Upper lobe of left lung (tissue), 6 donors: ENCODE results near the gene UNC80. TPM values are rescaled to one million over a fixed set of nuclear protein-coding genes. Genes with fewer than 3 reads are reported as not detected.

ENCODE experiments used
- ATAC-seq, 2 donors: fragments of 200-7000 bp; cut with Tn5 transposase; one replicate each; pipeline ENCODE4 v1.9.1; 2022; ENCODE audit warnings: mild to moderate bottlenecking in 2 of 2, moderate library complexity in 2 of 2; ENCODE audit not compliant: low FRiP score in 2 of 2
- DNase-seq, 2 donors: peaks; one replicate each; pipeline ENCODE4 v3.0.0-alpha.2; 2019 to 2020
- H3K27ac ChIP-seq, 4 donors: fragments of 200-600 bp; sonication (generic); one replicate each; pipeline ENCODE4 v1.5.1; 2016 to 2019
- H3K27me3 ChIP-seq, 4 donors: fragments of 200-600 bp; sonication (generic); one replicate each; pipeline ENCODE4 v1.5.1; 2017 to 2019
- H3K36me3 ChIP-seq, 4 donors: fragments of 200-600 bp; sonication (generic); one replicate each; pipeline ENCODE4 v1.5.1; 2016 to 2019
- H3K4me1 ChIP-seq, 4 donors: fragments of 200-600 bp; sonication (generic); one replicate each; pipeline ENCODE4 v1.5.1; 2018 to 2019
- H3K4me3 ChIP-seq, 4 donors: fragments of 200-600 bp; sonication (generic); one replicate each; pipeline ENCODE4 v1.5.1; 2017 to 2019; ENCODE audit warnings: mild to moderate bottlenecking in 2 of 4, moderate library complexity in 1 of 4
- H3K9me3 ChIP-seq, 4 donors: fragments of 200-600 bp; sonication (generic); one replicate each; pipeline ENCODE4 v1.5.1; 2018 to 2019
- EP300 ChIP-seq, 4 donors: sonication (generic); formaldehyde crosslinking; IDR thresholded peaks; one replicate each; pipeline ENCODE4 v1.5.1; 2017; ENCODE audit warnings: antibody characterized with exemption in 4 of 4, control low read depth in 2 of 4
- POLR2A ChIP-seq, 4 donors: fragments of 450-650 bp; IDR thresholded peaks; one replicate each; pipeline ENCODE4 v1.5.1; 2016 to 2017; ENCODE audit warnings: antibody characterized with exemption in 4 of 4, mild to moderate bottlenecking in 2 of 4
- POLR2AphosphoS5 ChIP-seq, 2 donors: sonication (generic); formaldehyde crosslinking; IDR thresholded peaks; one replicate each; pipeline ENCODE4 v1.5.1; 2017; ENCODE audit warnings: antibody characterized with exemption in 2 of 2
- WGBS, 2 donors: methylation state at CpG; one replicate each; pipeline ENCODE4 v1.1.5; 2017 to 2018; 5-methylcytosine and 5-hydroxymethylcytosine counted together
- total RNA-seq, 6 donors: library from RNA; depleted of rRNA in 4 of 6; stranded (reverse); fragments of >200 nt in 4 of 6; gene quantifications; one replicate each; pipeline versions ENCODE4 v1.1.0 to v1.2.1, GENCODE V29; 2016 to 2021
- TF ChIP-seq, protein P1 (sequence below), 6 experiments: fragments of 450-650 bp in 4 of 6; fragments of 200-600 bp in 2 of 6; sonication (generic) in 2 of 6; IDR thresholded peaks; one replicate each; pipeline ENCODE4 v1.5.1; 2016 to 2019; ENCODE audit warnings: antibody characterized with exemption in 6 of 6
- donor health status: DM: no; HTN: no; CAD: no; lungs with moderate emphysema.
- donor health status: DM: no; HTN: yes; CAD: no; lungs with severe emphysema.

The UNC80 gene
- total RNA-seq, 6 donors from 2014 or later, result under 0.01 to 0.39 (median 0.13) TPM; not detected in 1

DNA sequence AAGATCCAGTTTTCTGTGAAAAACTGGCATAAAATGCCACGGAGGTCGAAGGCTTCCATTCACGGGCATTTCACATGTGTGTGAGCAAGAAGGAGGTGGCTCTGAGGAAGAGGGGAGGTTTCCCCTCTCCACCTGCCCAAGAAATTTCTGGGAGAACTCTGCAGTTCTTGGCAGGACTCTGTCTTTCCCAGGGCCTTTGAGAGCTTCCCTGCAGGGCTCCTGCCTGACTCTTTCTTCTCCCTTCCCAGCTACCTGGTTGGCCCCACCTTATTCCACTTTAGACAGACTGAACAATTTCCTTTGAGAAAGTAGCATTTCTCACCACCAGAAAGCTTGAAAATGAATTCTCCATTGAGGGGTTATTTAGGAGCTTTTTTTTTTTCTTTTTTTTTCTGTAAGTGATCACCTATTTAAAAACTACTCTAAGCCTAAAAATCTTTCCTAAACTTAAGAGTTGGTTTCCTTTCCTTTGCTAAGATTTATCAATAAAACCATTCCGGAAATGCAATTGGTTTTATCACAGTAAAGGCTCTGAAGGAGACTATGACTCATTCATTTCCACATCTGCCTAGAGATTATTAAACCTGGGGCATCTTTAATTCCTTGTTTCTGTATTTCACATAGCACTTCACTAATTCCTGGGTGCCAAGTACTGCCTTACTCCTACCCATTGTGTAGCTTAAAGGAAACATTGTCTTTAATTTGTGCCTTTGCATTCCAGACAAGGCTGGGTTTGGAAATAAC is 59.3 kb downstream of the UNC80 start:
- no peaks in the 10 kb centered on the region for H3K9me3 ChIP-seq
- 94 to 97% methylated on average over 4 of the region's 4 CpGs for WGBS, 2 donors
- no peak overlapping the region for H3K27ac ChIP-seq
- H3K4me1 ChIP-seq, result no peaks in the 10 kb centered on the region
- DNase-seq, result no peak
- ATAC-seq, result no peak
- no peak overlapping the region for H3K4me3 ChIP-seq
- no peaks in the 10 kb centered on the region for H3K36me3 ChIP-seq
- no peaks in the 10 kb centered on the region for H3K27me3 ChIP-seq
- TF ChIP-seq EP300 (IDR thresholded peaks at IDR 0.05) (no peak), POLR2A (IDR thresholded peaks at IDR 0.05) (no peak), POLR2AphosphoS5 (IDR thresholded peaks at IDR 0.05) (no peak)
- TF ChIP-seq, protein P1, sequence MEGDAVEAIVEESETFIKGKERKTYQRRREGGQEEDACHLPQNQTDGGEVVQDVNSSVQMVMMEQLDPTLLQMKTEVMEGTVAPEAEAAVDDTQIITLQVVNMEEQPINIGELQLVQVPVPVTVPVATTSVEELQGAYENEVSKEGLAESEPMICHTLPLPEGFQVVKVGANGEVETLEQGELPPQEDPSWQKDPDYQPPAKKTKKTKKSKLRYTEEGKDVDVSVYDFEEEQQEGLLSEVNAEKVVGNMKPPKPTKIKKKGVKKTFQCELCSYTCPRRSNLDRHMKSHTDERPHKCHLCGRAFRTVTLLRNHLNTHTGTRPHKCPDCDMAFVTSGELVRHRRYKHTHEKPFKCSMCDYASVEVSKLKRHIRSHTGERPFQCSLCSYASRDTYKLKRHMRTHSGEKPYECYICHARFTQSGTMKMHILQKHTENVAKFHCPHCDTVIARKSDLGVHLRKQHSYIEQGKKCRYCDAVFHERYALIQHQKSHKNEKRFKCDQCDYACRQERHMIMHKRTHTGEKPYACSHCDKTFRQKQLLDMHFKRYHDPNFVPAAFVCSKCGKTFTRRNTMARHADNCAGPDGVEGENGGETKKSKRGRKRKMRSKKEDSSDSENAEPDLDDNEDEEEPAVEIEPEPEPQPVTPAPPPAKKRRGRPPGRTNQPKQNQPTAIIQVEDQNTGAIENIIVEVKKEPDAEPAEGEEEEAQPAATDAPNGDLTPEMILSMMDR (IDR thresholded peaks at IDR 0.05), result no peak

DNA sequence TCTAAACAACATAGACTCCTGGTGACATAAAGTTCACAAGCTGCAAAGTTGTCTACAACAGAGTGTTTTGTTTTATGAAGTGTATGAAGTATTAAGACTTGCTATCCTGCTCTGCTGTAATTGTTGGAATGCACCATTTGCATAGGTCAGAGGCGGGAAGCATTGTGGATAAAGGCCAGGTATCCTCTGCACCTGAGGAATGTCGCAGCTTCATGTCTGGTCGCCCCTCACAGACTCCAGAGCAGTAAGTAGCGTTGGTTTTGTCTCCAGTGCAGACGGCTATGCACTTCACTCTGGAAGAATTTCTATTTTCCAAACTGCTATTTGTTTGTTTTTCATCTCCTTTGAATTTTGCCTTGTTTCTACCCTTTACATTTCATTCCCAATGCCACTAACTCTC is 63.1 kb downstream of the UNC80 start:
- Histone ChIP-seq H3K4me1 (no peaks in the 10 kb centered on the region), H3K9me3 (no peaks in the 10 kb centered on the region), H3K36me3 (no peaks in the 10 kb centered on the region), H3K27me3 (no peaks in the 10 kb centered on the region), H3K27ac (no peak overlapping the region), H3K4me3 (no peak overlapping the region)
- ATAC-seq, result no peak
- no peak for DNase-seq
- TF ChIP-seq, protein P1 (IDR thresholded peaks at IDR 0.05), result no peak
- TF ChIP-seq EP300 (IDR thresholded peaks at IDR 0.05), result no peak
- no peak for TF ChIP-seq POLR2A (IDR thresholded peaks at IDR 0.05)
- no peak for TF ChIP-seq POLR2AphosphoS5 (IDR thresholded peaks at IDR 0.05)
- 69 to 74% methylated on average over 5 of the region's 5 CpGs for WGBS, 2 donors

DNA sequence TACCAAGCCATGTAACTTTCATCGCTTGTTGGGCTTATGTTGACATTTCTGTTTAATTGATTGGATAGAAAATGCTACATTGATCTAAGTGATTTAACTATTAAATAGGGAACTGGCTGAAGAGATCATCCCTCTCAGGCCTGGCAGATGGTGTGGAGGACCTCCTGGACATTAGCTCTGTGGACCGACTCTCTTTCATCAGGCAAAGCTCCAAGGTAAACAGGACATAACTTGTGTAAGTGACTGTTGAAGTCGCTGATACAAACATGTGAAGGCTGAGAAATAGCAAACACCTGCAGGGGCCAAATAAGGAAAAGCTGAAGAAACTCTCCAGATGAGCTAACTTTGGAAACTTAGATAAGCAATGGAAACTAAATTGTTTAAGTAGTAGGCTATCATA is 68.8 kb downstream of the UNC80 start:
- H3K4me3 ChIP-seq, result no peak overlapping the region
- DNase-seq, result no peak
- no peak for ATAC-seq
- no peaks in the 10 kb centered on the region for H3K9me3 ChIP-seq
- 48 to 52% methylated on average over 3 of the region's 3 CpGs for WGBS, 2 donors
- no peak overlapping the region for H3K27ac ChIP-seq
- H3K4me1 ChIP-seq, result no peaks in the 10 kb centered on the region
- no peaks in the 10 kb centered on the region for H3K36me3 ChIP-seq
- TF ChIP-seq POLR2A (IDR thresholded peaks at IDR 0.05) (no peak), POLR2AphosphoS5 (IDR thresholded peaks at IDR 0.05) (no peak), EP300 (IDR thresholded peaks at IDR 0.05) (no peak)
- TF ChIP-seq, protein P1 (IDR thresholded peaks at IDR 0.05), result no peak
- no peaks in the 10 kb centered on the region for H3K27me3 ChIP-seq

DNA sequence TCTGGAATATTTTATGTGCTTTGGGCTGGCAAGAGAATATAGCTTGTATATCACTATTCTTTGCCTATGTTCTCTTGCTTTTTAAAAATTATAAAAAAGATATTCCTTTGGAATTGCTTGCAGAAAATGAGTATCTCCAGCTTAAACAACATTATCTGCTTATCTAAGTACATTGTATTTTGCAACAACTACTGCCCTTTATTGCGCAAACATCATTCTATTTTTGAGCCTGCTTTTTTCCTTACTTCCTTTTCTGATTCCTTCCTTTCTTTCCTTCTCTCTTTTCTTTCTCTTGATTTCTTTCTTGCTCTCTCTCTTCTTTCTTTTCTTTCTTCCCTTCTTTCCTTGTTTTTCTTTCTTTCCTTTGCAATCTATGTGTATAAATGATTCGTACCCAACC is 74.0 kb downstream of the UNC80 start:
- H3K36me3 ChIP-seq, result no peaks in the 10 kb centered on the region
- no peak for ATAC-seq
- H3K27me3 ChIP-seq, result no peaks in the 10 kb centered on the region
- no peaks in the 10 kb centered on the region for H3K4me1 ChIP-seq
- TF ChIP-seq, protein P1 (IDR thresholded peaks at IDR 0.05), result no peak
- TF ChIP-seq EP300 (IDR thresholded peaks at IDR 0.05) (no peak), POLR2A (IDR thresholded peaks at IDR 0.05) (no peak), POLR2AphosphoS5 (IDR thresholded peaks at IDR 0.05) (no peak)
- no peak overlapping the region for H3K4me3 ChIP-seq
- H3K9me3 ChIP-seq, result no peaks in the 10 kb centered on the region
- H3K27ac ChIP-seq, result no peak overlapping the region
- no peak for DNase-seq
- 71 to 82% methylated on average over 2 of the region's 2 CpGs for WGBS, 2 donors
